HUES6 (cell line): Measurements from ENCODE around the gene MSMB.
A peak's percentile ranks its signal among the peaks of the same experiment; 100 is the strongest.

ENCODE experiments used
- H3K27ac ChIP-seq: 2 replicates; pipeline ENCODE4 v1.7.0; 2013; ENCODE audit warnings: low read depth, mild to moderate bottlenecking, low read length, inconsistent platforms
- H3K27me3 ChIP-seq: 2 replicates; pipeline ENCODE4 v1.6.1; 2013; ENCODE audit warnings: low read length; ENCODE audit not compliant: control insufficient read depth, insufficient read depth
- H3K36me3 ChIP-seq: 2 replicates; pipeline ENCODE4 v1.6.1; 2013; ENCODE audit warnings: low read length; ENCODE audit not compliant: control insufficient read depth, insufficient read depth
- H3K4me1 ChIP-seq: 2 replicates; pipeline ENCODE4 v1.6.1; 2013; ENCODE audit warnings: low read length; ENCODE audit not compliant: control insufficient read depth, insufficient read depth
- H3K4me3 ChIP-seq: 2 replicates; pipeline ENCODE4 v1.5.1; 2013; ENCODE audit warnings: low read depth, low read length
- H3K9ac ChIP-seq: one replicate; pipeline ENCODE4 v1.6.1; 2013; ENCODE audit warnings: mild to moderate bottlenecking, low read length
- H3K9me3 ChIP-seq: 2 replicates; pipeline ENCODE4 v1.6.1; 2013; ENCODE audit warnings: low read depth, low read length; ENCODE audit not compliant: control insufficient read depth, insufficient read depth

The MSMB gene

DNA sequence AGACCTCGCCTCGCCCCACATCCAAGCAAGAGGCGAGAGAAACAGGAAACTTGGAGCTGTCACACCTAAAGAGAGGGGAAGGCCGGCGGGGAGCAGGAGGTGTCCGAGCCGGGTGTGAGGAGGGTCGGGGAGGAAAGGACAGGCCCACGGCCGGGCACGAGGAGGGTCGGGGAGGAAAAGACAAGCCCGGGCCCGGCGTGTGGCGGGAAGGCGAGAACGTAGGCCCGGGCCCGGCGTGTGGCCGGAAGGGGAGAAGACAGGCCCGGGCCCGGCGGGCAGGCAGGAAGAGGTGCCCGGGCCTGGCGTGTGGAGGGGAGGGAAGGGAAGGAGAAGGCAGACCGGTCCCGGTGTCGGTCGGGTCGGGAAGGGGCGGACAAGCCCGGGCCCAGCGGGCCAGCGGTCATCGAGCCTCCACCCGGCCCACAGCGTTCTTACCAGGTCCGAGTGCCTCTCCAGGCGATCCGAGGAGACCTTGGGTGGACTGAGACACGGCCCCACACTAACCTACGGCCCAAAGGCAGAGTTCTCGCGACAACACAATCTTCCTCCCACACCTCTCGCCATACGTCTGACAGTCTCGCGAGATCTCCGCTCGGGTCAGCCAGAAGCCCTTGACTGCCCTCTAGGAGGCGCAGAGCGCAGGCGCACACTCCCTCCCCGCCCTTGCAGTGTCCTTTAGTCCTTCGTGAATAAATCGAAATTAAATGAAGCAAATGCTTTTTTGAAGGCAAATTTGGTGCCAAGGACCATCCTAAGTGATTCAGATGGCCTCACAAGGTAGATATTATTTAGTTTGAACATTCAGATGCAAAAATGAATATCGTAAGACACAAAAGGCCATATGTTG lies 15.8 kb downstream of the MSMB start, which contains the start of gene NCOA4:
TSS of gene NCOA4 (minus strand) at position 533 of the 847 bp plus-strand sequence. CDS start 13,943 bp downstream, outside the sequence.
- no peaks in the 10 kb centered on the region for H3K36me3 ChIP-seq
- H3K4me1 ChIP-seq: peaks cover 14% of the 10 kb centered on the region
- no peaks in the 10 kb centered on the region for H3K27me3 ChIP-seq
- peak within 1 kb of the TSS; percentile 94 for H3K9ac ChIP-seq
- H3K9me3 ChIP-seq: no peaks in the 10 kb centered on the region
- H3K27ac ChIP-seq: peak within 1 kb of the TSS; percentile 49; the same call in 1 of the 2 replicates
- H3K4me3 ChIP-seq: peak within 1 kb of the TSS; percentile 89

DNA sequence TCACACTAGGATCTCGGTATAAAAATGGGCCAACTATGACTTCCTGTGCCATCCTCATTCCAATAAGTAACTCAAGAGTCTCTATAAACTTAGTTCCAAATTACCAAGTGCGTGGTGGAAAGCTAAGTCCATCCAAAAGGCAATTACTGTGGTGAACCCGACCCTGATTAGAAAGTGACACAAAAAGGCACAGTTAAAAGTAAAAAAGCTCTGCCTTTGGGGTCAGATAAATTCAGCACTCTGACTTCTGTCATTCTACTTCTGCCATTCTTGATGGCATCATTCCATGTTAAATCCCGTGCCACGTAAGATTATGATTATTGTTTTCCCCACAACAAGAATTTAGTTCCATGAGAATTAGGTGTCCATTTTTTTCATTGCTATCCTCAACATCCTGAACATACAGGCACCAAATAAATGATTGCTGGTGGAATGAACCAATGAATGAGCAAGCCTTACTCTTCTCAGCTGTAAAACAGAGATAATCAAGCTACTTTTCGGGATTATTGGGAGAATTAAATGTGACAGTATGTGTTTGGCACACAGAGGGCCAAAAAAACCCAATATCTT lies 16.5 kb downstream of the MSMB start:
- Histone ChIP-seq H3K36me3 (no peaks in the 10 kb centered on the region), H3K4me1 (peaks cover 17% of the 10 kb centered on the region), H3K27me3 (no peaks in the 10 kb centered on the region), H3K27ac (no peak overlapping the region), H3K9me3 (no peaks in the 10 kb centered on the region), H3K9ac (peak overlapping the region; percentile 94), H3K4me3 (peak overlapping the region; percentile 89)

DNA sequence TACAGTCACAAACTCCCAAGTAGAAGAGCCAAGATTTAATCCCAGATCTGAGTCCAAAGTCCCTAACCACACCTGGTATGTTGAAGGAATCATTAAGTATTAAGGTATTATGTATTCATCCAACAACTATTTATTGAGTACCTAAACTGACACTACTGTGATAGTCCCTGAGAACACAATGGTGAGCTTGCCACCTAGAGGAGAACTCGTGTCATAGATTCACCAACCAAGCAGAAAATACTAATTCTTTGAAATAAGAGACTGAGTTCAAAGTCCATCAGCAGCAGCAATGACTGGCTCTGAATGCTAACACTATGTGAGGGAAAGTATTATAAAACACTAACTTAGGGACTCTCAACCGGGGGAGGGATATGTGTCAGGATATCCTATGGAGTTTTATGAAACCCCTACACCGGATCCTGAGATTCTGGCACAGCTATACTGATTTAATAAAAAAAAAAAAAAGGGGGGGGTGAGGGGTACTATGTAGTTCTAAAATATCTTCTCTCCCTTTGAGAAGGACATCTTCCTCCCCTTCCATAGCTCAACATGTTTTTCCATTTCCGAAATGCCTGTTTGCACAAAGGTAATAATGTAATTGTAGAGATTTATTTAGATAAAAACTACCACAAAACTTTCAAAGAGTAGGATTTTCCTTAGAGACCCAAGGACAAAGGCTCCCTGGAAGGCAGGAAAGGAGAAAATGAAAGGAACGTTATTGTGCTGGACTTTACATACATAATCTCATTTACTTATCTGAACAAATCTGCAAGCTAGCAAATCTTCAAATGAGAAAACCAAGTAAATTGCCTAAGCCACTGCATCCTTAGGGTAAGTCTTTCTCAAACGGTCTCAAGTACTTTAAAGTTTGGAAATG lies 17.2 kb downstream of the MSMB start:
- Histone ChIP-seq H3K4me3 (peak overlapping the region; percentile 89), H3K27ac (no peak overlapping the region), H3K4me1 (peaks cover 17% of the 10 kb centered on the region), H3K27me3 (no peaks in the 10 kb centered on the region), H3K36me3 (no peaks in the 10 kb centered on the region), H3K9me3 (no peaks in the 10 kb centered on the region), H3K9ac (peak overlapping the region; percentile 94)

GRCh38 chr10:46026106-46026505 lies 20.0 kb downstream of the MSMB start:
- Histone ChIP-seq H3K27me3 (no peaks in the 10 kb centered on the region), H3K4me3 (no peak overlapping the region), H3K4me1 (peaks cover 24% of the 10 kb centered on the region), H3K36me3 (no peaks in the 10 kb centered on the region), H3K9ac (no peak overlapping the region), H3K27ac (no peak overlapping the region), H3K9me3 (no peaks in the 10 kb centered on the region)

DNA sequence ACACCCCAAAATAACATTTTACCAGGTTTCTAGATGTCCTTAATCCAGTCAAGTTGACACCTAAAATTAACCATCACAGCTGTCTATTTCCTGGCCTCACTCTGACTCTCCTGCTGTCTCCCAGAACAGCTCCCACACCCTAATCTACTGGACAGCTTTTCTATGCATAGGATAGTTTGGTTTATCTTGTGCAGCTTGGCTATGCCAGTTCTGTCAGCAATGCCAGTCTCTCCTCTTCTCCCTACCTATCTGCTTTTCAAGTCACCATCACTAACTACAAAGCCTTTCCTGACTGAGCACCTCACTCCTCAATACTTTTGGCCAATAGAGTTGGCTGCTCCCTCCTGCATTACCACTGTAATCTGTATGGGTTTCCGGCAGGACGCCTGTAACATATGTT lies 20.7 kb downstream of the MSMB start:
- H3K9ac ChIP-seq: no peak overlapping the region
- H3K4me3 ChIP-seq: no peak overlapping the region
- H3K36me3 ChIP-seq: no peaks in the 10 kb centered on the region
- H3K27me3 ChIP-seq: no peaks in the 10 kb centered on the region
- H3K27ac ChIP-seq: no peak overlapping the region
- H3K4me1 ChIP-seq: peaks cover 27% of the 10 kb centered on the region
- H3K9me3 ChIP-seq: no peaks in the 10 kb centered on the region

- Histone ChIP-seq H3K36me3 (no peaks in the 10 kb centered on the region), H3K4me1 (peaks cover 32% of the 10 kb centered on the region), H3K9ac (no peak overlapping the region), H3K27me3 (no peaks in the 10 kb centered on the region), H3K9me3 (no peaks in the 10 kb centered on the region), H3K4me3 (no peak overlapping the region), H3K27ac (no peak overlapping the region)
Measured at GRCh38 chr10:46024948-46025347, 21.1 kb downstream of the MSMB start.

GRCh38 chr10:46022978-46023702 lies 22.9 kb downstream of the MSMB start:
- Histone ChIP-seq H3K9ac (peak overlapping the region; percentile 86), H3K4me1 (peaks cover 30% of the 10 kb centered on the region), H3K27me3 (no peaks in the 10 kb centered on the region), H3K36me3 (no peaks in the 10 kb centered on the region), H3K4me3 (peak overlapping the region; percentile 85), H3K27ac (peak overlapping the region; percentile 78; the same call in 1 of the 2 replicates), H3K9me3 (no peaks in the 10 kb centered on the region)

DNA sequence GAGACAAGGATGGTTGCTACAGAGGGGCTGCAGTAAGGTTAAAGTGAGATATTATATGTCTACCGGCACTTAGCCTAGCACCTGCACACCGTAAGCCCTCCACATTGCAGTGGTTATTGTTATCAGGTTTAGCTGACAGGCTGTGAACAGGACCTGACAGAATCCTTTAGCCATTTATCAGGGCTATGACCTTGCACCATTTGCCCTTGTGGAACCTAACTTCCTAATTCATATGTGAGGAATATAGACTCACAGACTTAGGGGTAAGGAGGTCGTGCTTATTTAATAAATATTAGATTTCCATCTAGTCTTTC lies 25.8 kb downstream of the MSMB start:
- H3K4me1 ChIP-seq: peaks cover 30% of the 10 kb centered on the region
- no peak overlapping the region for H3K27ac ChIP-seq
- no peaks in the 10 kb centered on the region for H3K27me3 ChIP-seq

DNA sequence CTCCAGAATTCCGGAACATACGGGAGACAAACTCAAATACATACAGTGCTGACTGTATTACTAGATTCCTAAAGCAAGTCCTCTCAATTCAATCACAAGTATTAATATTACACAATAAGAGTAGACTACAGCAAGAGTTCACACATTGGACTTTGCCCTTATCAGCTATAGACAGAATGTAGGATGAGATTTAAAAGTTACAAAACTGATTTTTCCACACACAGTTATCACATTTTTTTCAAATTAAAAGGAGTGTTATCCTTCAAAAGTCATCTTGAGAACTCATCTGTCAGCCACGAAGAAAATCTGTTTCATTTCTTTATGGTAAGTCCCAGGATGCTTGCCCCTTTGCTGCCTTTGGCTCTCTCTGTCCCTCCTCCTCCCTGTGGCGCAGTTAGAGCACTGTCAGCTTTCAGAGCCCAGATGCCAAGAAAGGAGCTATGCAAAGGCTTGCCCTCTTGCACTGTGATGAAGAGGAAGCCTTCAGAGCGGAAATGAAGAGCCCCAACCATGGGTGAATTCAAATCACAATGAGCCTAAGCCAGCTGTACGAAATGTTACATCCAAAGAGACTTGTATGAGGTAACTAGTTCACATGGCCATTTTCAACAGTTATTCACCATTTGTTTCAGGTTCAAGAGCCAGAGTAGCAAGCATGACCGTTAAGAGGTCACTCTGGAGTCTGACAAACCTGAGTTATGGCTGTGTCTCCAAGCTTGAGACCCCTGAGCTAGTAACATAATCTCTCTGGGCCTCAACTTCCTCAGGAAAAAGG lies 26.3 kb downstream of the MSMB start:
- H3K27me3 ChIP-seq: no peaks in the 10 kb centered on the region
- H3K9ac ChIP-seq: no peak overlapping the region
- H3K27ac ChIP-seq: no peak overlapping the region
- H3K4me3 ChIP-seq: no peak overlapping the region
- peaks cover 24% of the 10 kb centered on the region for H3K36me3 ChIP-seq
- H3K9me3 ChIP-seq: no peaks in the 10 kb centered on the region
- peaks cover 27% of the 10 kb centered on the region for H3K4me1 ChIP-seq

More for the DNA sequence above, 25.8 kb downstream of the MSMB start:
- no peak overlapping the region for H3K9ac ChIP-seq
- H3K4me3 ChIP-seq: no peak overlapping the region
- no peaks in the 10 kb centered on the region for H3K9me3 ChIP-seq
- H3K36me3 ChIP-seq: peaks cover 19% of the 10 kb centered on the region

GRCh38 chr10:46019177-46019528 lies 26.9 kb downstream of the MSMB start:
- peaks cover 27% of the 10 kb centered on the region for H3K4me1 ChIP-seq
- H3K9me3 ChIP-seq: no peaks in the 10 kb centered on the region
- H3K36me3 ChIP-seq: peaks cover 30% of the 10 kb centered on the region
- H3K27ac ChIP-seq: no peak overlapping the region
- no peak overlapping the region for H3K9ac ChIP-seq
- H3K4me3 ChIP-seq: no peak overlapping the region
- H3K27me3 ChIP-seq: no peaks in the 10 kb centered on the region
